ENCODE data around the gene TATDN2.

The TATDN2 gene

GRCh38 chr3:10304905-10305304 is 56.6 kb downstream of the TATDN2 start:
- H3K36me3 ChIP-seq (ENCODE audit: low read depth) = peaks cover 90% of the 10 kb centered on the region
- ATAC-seq (ENCODE audit: low read depth) (no peak), DNase-seq (ENCODE audit: low spot score) (no peak)
- H3K4me3 ChIP-seq (ENCODE audit: severe bottlenecking) = no peak overlapping the region
- H3K27ac ChIP-seq (ENCODE audit: poor library complexity, severe bottlenecking) = no peak overlapping the region
- no peaks in the 10 kb centered on the region for H3K4me1 ChIP-seq (ENCODE audit: insufficient read depth, poor library complexity, severe bottlenecking)
- H3K27me3 ChIP-seq (ENCODE audit: insufficient read depth, poor library complexity, severe bottlenecking) = no peaks in the 10 kb centered on the region
- TF ChIP-seq CTCF (IDR thresholded peaks at IDR 0.05; ENCODE audit: poor library complexity, severe bottlenecking) = no peak
- H3K9me3 ChIP-seq (ENCODE audit: severe bottlenecking) = peaks cover 2% of the 10 kb centered on the region

GRCh38 chr3:10305331-10305902 is 57.2 kb downstream of the TATDN2 start:
- TF ChIP-seq CTCF (IDR thresholded peaks at IDR 0.05; ENCODE audit: poor library complexity, severe bottlenecking) = no peak
- ATAC-seq (ENCODE audit: low read depth) = no peak
- H3K36me3 ChIP-seq (ENCODE audit: low read depth) = peaks cover 90% of the 10 kb centered on the region
- H3K9me3 ChIP-seq (ENCODE audit: severe bottlenecking) = peaks cover 2% of the 10 kb centered on the region
- no peaks in the 10 kb centered on the region for H3K4me1 ChIP-seq (ENCODE audit: insufficient read depth, poor library complexity, severe bottlenecking)
- no peak overlapping the region for H3K27ac ChIP-seq (ENCODE audit: poor library complexity, severe bottlenecking)
- no peaks in the 10 kb centered on the region for H3K27me3 ChIP-seq (ENCODE audit: insufficient read depth, poor library complexity, severe bottlenecking)
- no peak for DNase-seq (ENCODE audit: low spot score)
- H3K4me3 ChIP-seq (ENCODE audit: severe bottlenecking) = no peak overlapping the region

GRCh38 chr3:10306156-10306555 is 57.9 kb downstream of the TATDN2 start:
- peaks cover 2% of the 10 kb centered on the region for H3K9me3 ChIP-seq (ENCODE audit: severe bottlenecking)
- no peak overlapping the region for H3K27ac ChIP-seq (ENCODE audit: poor library complexity, severe bottlenecking)
- TF ChIP-seq CTCF (IDR thresholded peaks at IDR 0.05; ENCODE audit: poor library complexity, severe bottlenecking) = no peak
- H3K36me3 ChIP-seq (ENCODE audit: low read depth) = peaks cover 89% of the 10 kb centered on the region
- H3K4me1 ChIP-seq (ENCODE audit: insufficient read depth, poor library complexity, severe bottlenecking) = no peaks in the 10 kb centered on the region
- H3K4me3 ChIP-seq (ENCODE audit: severe bottlenecking) = no peak overlapping the region
- no peak for ATAC-seq (ENCODE audit: low read depth)
- no peaks in the 10 kb centered on the region for H3K27me3 ChIP-seq (ENCODE audit: insufficient read depth, poor library complexity, severe bottlenecking)
- DNase-seq (ENCODE audit: low spot score) = no peak

- no peak overlapping the region for H3K4me3 ChIP-seq (ENCODE audit: severe bottlenecking)
- no peaks in the 10 kb centered on the region for H3K4me1 ChIP-seq (ENCODE audit: insufficient read depth, poor library complexity, severe bottlenecking)
- DNase-seq (ENCODE audit: low spot score) (no peak), ATAC-seq (ENCODE audit: low read depth) (no peak)
- TF ChIP-seq CTCF (IDR thresholded peaks at IDR 0.05; ENCODE audit: poor library complexity, severe bottlenecking) = no peak
- H3K27ac ChIP-seq (ENCODE audit: poor library complexity, severe bottlenecking) = no peak overlapping the region
- peaks cover 89% of the 10 kb centered on the region for H3K36me3 ChIP-seq (ENCODE audit: low read depth)
- H3K27me3 ChIP-seq (ENCODE audit: insufficient read depth, poor library complexity, severe bottlenecking) = no peaks in the 10 kb centered on the region
- H3K9me3 ChIP-seq (ENCODE audit: severe bottlenecking) = peaks cover 2% of the 10 kb centered on the region
Observed at GRCh38 chr3:10308678-10309077, 60.4 kb downstream of the TATDN2 start.

- no peak for DNase-seq (ENCODE audit: low spot score)
- H3K36me3 ChIP-seq (ENCODE audit: low read depth) = peaks cover 89% of the 10 kb centered on the region
- H3K27me3 ChIP-seq (ENCODE audit: insufficient read depth, poor library complexity, severe bottlenecking) = no peaks in the 10 kb centered on the region
- H3K9me3 ChIP-seq (ENCODE audit: severe bottlenecking) = peaks cover 2% of the 10 kb centered on the region
- no peak for TF ChIP-seq CTCF (IDR thresholded peaks at IDR 0.05; ENCODE audit: poor library complexity, severe bottlenecking)
- no peak overlapping the region for H3K27ac ChIP-seq (ENCODE audit: poor library complexity, severe bottlenecking)
- ATAC-seq (ENCODE audit: low read depth) = no peak
- H3K4me1 ChIP-seq (ENCODE audit: insufficient read depth, poor library complexity, severe bottlenecking) = no peaks in the 10 kb centered on the region
- no peak overlapping the region for H3K4me3 ChIP-seq (ENCODE audit: severe bottlenecking)
Observed at GRCh38 chr3:10309736-10310135, 61.5 kb downstream of the TATDN2 start.
